ENCODE results near the gene GLI3.

The GLI3 gene

GRCh38 chr7:42137941-42138340 is 99.1 kb downstream of the GLI3 start:
- TF ChIP-seq CTCF (IDR thresholded peaks at IDR 0.05; ENCODE audit: borderline replicate concordance, insufficient read depth, low read depth, low read length), result no peak
- H3K4me3 ChIP-seq (ENCODE audit: low read depth, low read length), result no peak overlapping the region

- no peak for TF ChIP-seq CTCF (IDR thresholded peaks at IDR 0.05; ENCODE audit: borderline replicate concordance, insufficient read depth, low read depth, low read length)
- no peak overlapping the region for H3K4me3 ChIP-seq (ENCODE audit: low read depth, low read length)
Observed at GRCh38 chr7:42137431-42137830, 99.6 kb downstream of the GLI3 start.

GRCh38 chr7:42135728-42136127 is 101.3 kb downstream of the GLI3 start:
- no peak overlapping the region for H3K4me3 ChIP-seq (ENCODE audit: low read depth, low read length)
- no peak for TF ChIP-seq CTCF (IDR thresholded peaks at IDR 0.05; ENCODE audit: borderline replicate concordance, insufficient read depth, low read depth, low read length)

GRCh38 chr7:42134276-42134876 is 102.6 kb downstream of the GLI3 start:
- TF ChIP-seq CTCF (IDR thresholded peaks at IDR 0.05; ENCODE audit: borderline replicate concordance, insufficient read depth, low read depth, low read length), result no peak
- no peak overlapping the region for H3K4me3 ChIP-seq (ENCODE audit: low read depth, low read length)

GRCh38 chr7:42133321-42133720 is 103.7 kb downstream of the GLI3 start:
- TF ChIP-seq CTCF (IDR thresholded peaks at IDR 0.05; ENCODE audit: borderline replicate concordance, insufficient read depth, low read depth, low read length), result no peak

GRCh38 chr7:42128703-42129102 is 108.3 kb downstream of the GLI3 start:
- no peak for TF ChIP-seq CTCF (IDR thresholded peaks at IDR 0.05; ENCODE audit: borderline replicate concordance, insufficient read depth, low read depth, low read length)

More at GRCh38 chr7:42133321-42133720, 103.7 kb downstream of the GLI3 start:
- no peak overlapping the region for H3K4me3 ChIP-seq (ENCODE audit: low read depth, low read length)

GRCh38 chr7:42127232-42127622 is 109.8 kb downstream of the GLI3 start:
- TF ChIP-seq CTCF (IDR thresholded peaks at IDR 0.05; ENCODE audit: borderline replicate concordance, insufficient read depth, low read depth, low read length), result no peak

More at GRCh38 chr7:42128703-42129102, 108.3 kb downstream of the GLI3 start:
- H3K4me3 ChIP-seq (ENCODE audit: low read depth, low read length), result no peak overlapping the region

More at GRCh38 chr7:42127232-42127622, 109.8 kb downstream of the GLI3 start:
- H3K4me3 ChIP-seq (ENCODE audit: low read depth, low read length), result no peak overlapping the region
